ENCODE measurements around the gene HDAC4. TPM values are rescaled to one million over a fixed set of nuclear protein-coding genes. Genes with fewer than 3 reads are reported as not detected.

HDAC4 gene
- total and polyA plus RNA-seq, 4 donors = 2.9 to 37.2 (median 4.4) TPM

- Histone ChIP-seq H3K4me3 (ENCODE audit: low read depth in 1 of 3, low read length in 3 of 3) (no peak overlapping the region), H3K4me1 (ENCODE audit: control insufficient read depth in 4 of 4, insufficient read depth in 4 of 4, low read length in 3 of 4) (no peaks in the 10 kb centered on the region), H3K27me3 (ENCODE audit: control insufficient read depth in 4 of 4, insufficient read depth in 4 of 4, low read length in 3 of 4) (no peaks in the 10 kb centered on the region), H3K36me3 (ENCODE audit: control insufficient read depth in 4 of 4, insufficient read depth in 3 of 4, low read depth in 1 of 4, low read length in 3 of 4) (peaks cover 0 to 2% (median 0%) of the 10 kb centered on the region in 4 donors), H3K9ac (ENCODE audit: low read depth in 1 of 2, low read length in 2 of 2) (no peak overlapping the region), H3K9me3 (ENCODE audit: control insufficient read depth in 4 of 4, low read length in 3 of 4) (no peaks in the 10 kb centered on the region), H3K27ac (ENCODE audit: low read depth in 1 of 2, low read length in 2 of 2) (no peak overlapping the region)
- no peak for DNase-seq (ENCODE audit: low spot score)
- WGBS = 95% methylated on average over 31 of the region's 31 CpGs
- TF ChIP-seq RAD21 (IDR thresholded peaks at IDR 0.05) = peak in 1 of 2 donors; percentile 28
- TF ChIP-seq, protein P1, sequence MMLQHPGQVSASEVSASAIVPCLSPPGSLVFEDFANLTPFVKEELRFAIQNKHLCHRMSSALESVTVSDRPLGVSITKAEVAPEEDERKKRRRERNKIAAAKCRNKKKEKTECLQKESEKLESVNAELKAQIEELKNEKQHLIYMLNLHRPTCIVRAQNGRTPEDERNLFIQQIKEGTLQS (IDR thresholded peaks at IDR 0.05) = no peak
These were observed 25.4 kb downstream of the HDAC4 start for GRCh38 chr2:239375278-239376061.

DNA sequence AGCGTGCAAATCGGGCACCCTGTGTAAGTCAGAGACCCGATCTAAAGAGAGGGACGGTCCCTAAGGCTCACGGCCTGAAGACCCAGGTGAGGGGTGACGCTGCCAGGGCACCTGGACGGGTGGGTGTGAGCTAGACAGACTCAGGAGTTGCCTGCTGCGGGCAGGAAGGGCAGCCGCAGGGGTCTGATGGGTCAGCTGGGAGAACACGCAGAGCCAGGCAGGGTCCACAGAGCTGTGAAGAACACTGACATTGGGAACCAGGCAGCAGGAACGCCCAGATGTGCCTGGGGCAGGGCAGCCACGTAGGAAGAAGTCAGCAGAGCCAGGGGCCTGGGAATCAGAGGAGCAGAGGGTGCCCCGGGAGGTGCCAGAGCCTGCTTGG lies 25.9 kb downstream of the HDAC4 start:
- H3K27me3 ChIP-seq (ENCODE audit: control insufficient read depth in 4 of 4, insufficient read depth in 4 of 4, low read length in 3 of 4) = no peaks in the 10 kb centered on the region
- TF ChIP-seq YY1 (IDR thresholded peaks at IDR 0.05) (no peak), JUND (IDR thresholded peaks at IDR 0.05) (no peak), NR2F2 (IDR thresholded peaks at IDR 0.05) (no peak), REST (IDR thresholded peaks at IDR 0.05) (no peak), RXRA (IDR thresholded peaks at IDR 0.05) (no peak), CTCF (IDR thresholded peaks at IDR 0.05; ENCODE audit: low read depth, low read length, missing input control) (no peak), GABPA (IDR thresholded peaks at IDR 0.05 in 1 of 2, conservative IDR thresholded peaks at IDR 0.05 in 1 of 2) (no peak), RAD21 (IDR thresholded peaks at IDR 0.05) (no peak), TAF1 (conservative IDR thresholded peaks at IDR 0.05) (no peak), FOXA1 (IDR thresholded peaks at IDR 0.05) (no peak), HNF4A (conservative IDR thresholded peaks at IDR 0.05) (no peak), FOXA2 (IDR thresholded peaks at IDR 0.05) (no peak), MAX (IDR thresholded peaks at IDR 0.05) (no peak), SP1 (IDR thresholded peaks at IDR 0.05) (no peak)
- TF ChIP-seq, protein P1 (IDR thresholded peaks at IDR 0.05) = no peak
- TF ChIP-seq, protein P2, sequence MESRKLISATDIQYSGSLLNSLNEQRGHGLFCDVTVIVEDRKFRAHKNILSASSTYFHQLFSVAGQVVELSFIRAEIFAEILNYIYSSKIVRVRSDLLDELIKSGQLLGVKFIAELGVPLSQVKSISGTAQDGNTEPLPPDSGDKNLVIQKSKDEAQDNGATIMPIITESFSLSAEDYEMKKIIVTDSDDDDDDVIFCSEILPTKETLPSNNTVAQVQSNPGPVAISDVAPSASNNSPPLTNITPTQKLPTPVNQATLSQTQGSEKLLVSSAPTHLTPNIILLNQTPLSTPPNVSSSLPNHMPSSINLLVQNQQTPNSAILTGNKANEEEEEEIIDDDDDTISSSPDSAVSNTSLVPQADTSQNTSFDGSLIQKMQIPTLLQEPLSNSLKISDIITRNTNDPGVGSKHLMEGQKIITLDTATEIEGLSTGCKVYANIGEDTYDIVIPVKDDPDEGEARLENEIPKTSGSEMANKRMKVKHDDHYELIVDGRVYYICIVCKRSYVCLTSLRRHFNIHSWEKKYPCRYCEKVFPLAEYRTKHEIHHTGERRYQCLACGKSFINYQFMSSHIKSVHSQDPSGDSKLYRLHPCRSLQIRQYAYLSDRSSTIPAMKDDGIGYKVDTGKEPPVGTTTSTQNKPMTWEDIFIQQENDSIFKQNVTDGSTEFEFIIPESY (IDR thresholded peaks at IDR 0.05) = no peak
- WGBS = 98% methylated on average over 13 of the region's 13 CpGs

More for the DNA sequence above, 25.9 kb downstream of the HDAC4 start:
- Histone ChIP-seq H3K9ac (ENCODE audit: low read depth in 1 of 2, low read length in 2 of 2) (no peak overlapping the region), H3K4me1 (ENCODE audit: control insufficient read depth in 4 of 4, insufficient read depth in 4 of 4, low read length in 3 of 4) (no peaks in the 10 kb centered on the region), H3K27ac (ENCODE audit: low read depth in 1 of 2, low read length in 2 of 2) (no peak overlapping the region), H3K9me3 (ENCODE audit: control insufficient read depth in 4 of 4, low read length in 3 of 4) (no peaks in the 10 kb centered on the region), H3K36me3 (ENCODE audit: control insufficient read depth in 4 of 4, insufficient read depth in 3 of 4, low read depth in 1 of 4, low read length in 3 of 4) (peaks cover 0 to 2% (median 0%) of the 10 kb centered on the region in 4 donors), H3K4me3 (ENCODE audit: low read depth in 1 of 3, low read length in 3 of 3) (no peak overlapping the region)
- no peak for DNase-seq (ENCODE audit: low spot score)
